HG03469 (cell line): ENCODE data around the gene SKAP1.
"Not testable (repeated sequence)": the region's sequence is repeated elsewhere in the genome, so short reads cannot be mapped to it uniquely, and the experiment has no call there.

Source experiments
- ATAC-seq: cut with Tn5 transposase; IDR thresholded peaks from one replicate; pipeline ENCODE4 v1.9.1; 2021; ENCODE audit warnings: mild to moderate bottlenecking, moderate library complexity, moderate number of reproducible peaks; ENCODE audit not compliant: unreplicated experiment

Gene SKAP1

GRCh38 chr17:48225725-48226567 lies 204.1 kb downstream of the SKAP1 start:
- no peak for ATAC-seq

GRCh38 chr17:48223945-48224344 lies 206.1 kb downstream of the SKAP1 start:
- ATAC-seq = no peak

GRCh38 chr17:48219617-48220016 lies 210.4 kb downstream of the SKAP1 start:
- no peak for ATAC-seq

GRCh38 chr17:48215583-48216139 lies 214.4 kb downstream of the SKAP1 start:
- no peak for ATAC-seq

- ATAC-seq = no peak
These were observed 216.2 kb downstream of the SKAP1 start for GRCh38 chr17:48213797-48214196.

- ATAC-seq = no peak
These were observed 218.2 kb downstream of the SKAP1 start for GRCh38 chr17:48211787-48212186.

- no peak for ATAC-seq
These were observed 219.0 kb downstream of the SKAP1 start for GRCh38 chr17:48211011-48211410.

GRCh38 chr17:48209973-48210372 lies 220.0 kb downstream of the SKAP1 start:
- ATAC-seq = no peak

- no peak for ATAC-seq
These were observed 222.1 kb downstream of the SKAP1 start for GRCh38 chr17:48207776-48208544.

GRCh38 chr17:48207036-48207435 lies 223.0 kb downstream of the SKAP1 start:
- not testable (repeated sequence) for ATAC-seq

- ATAC-seq = no peak
These were observed 227.1 kb downstream of the SKAP1 start for GRCh38 chr17:48202959-48203358.

- no peak for ATAC-seq
These were observed 231.0 kb downstream of the SKAP1 start for GRCh38 chr17:48198950-48199541.

- no peak for ATAC-seq
These were observed 234.1 kb downstream of the SKAP1 start for GRCh38 chr17:48195910-48196309.

GRCh38 chr17:48194097-48194550 lies 235.9 kb downstream of the SKAP1 start:
- ATAC-seq = no peak

- ATAC-seq = no peak
These were observed 237.7 kb downstream of the SKAP1 start for GRCh38 chr17:48192321-48192731.

GRCh38 chr17:48191362-48191761 lies 238.7 kb downstream of the SKAP1 start:
- no peak for ATAC-seq

GRCh38 chr17:48190871-48191270 lies 239.1 kb downstream of the SKAP1 start:
- no peak for ATAC-seq

- no peak for ATAC-seq
These were observed 242.0 kb downstream of the SKAP1 start for GRCh38 chr17:48187872-48188608.

GRCh38 chr17:48186317-48186716 lies 243.7 kb downstream of the SKAP1 start:
- not testable (repeated sequence) for ATAC-seq

- ATAC-seq = no peak
These were observed 245.3 kb downstream of the SKAP1 start for GRCh38 chr17:48184721-48185120.
